GM12878 (cell line): ENCODE results near the gene EPB41L2. TPM values are rescaled to one million over a fixed set of nuclear protein-coding genes. Genes with fewer than 3 reads are reported as not detected.

Experiments
- ATAC-seq: fragments of 200-7000 bp; cut with Tn5 transposase; 3 replicates; pipeline ENCODE4 v1.9.1; 2020; ENCODE audit warnings: mild to moderate bottlenecking, moderate library complexity
- BruUV-seq: library from RNA; stranded (reverse); fragments of 400-500 nt; replicated peaks from 2 replicates; lab custom pipeline; 2021; lab: Mats Ljungman, UMichigan
- CTCF ChIA-PET: fragments of 300-600 bp; sonication (Branson Sonifier 250); formaldehyde crosslinking; extraction: SDS; loops from one replicate; lab custom pipeline; 2021; ENCODE audit warnings: inconsistent platforms; lab: Yijun Ruan, JAX
- POLR2A ChIA-PET: fragments of 350-600 bp; formaldehyde crosslinking; extraction: SDS; loops from one replicate; lab custom pipeline; 2021; ENCODE audit warnings: inconsistent platforms; lab: Charles Lee
- RAD21 ChIA-PET: fragments of 300-600 bp; sonication (Branson Sonifier 250); formaldehyde crosslinking; loops from one replicate; lab custom pipeline; 2023; ENCODE audit warnings: antibody characterized with exemption; ENCODE audit not compliant: unreplicated experiment; lab: Charles Lee
- SMC1A ChIA-PET: fragments of 300-600 bp; sonication (Branson Sonifier 250); formaldehyde crosslinking; loops from one replicate; lab custom pipeline; 2023; ENCODE audit not compliant: unreplicated experiment, uncharacterized antibody; lab: Charles Lee
- DNase-seq: peaks from one replicate; pipeline ENCODE4 v3.0.0-alpha.2; 2011; ENCODE audit warnings: low read depth, low spot score
- FAIRE-seq: peaks from 3 replicates; lab custom pipeline; 2011; peaks lifted over from hg19 to GRCh38; lab: Jason Lieb, UNC
- H2AFZ ChIP-seq: 2 replicates; pipeline ENCODE4 v1.6.0; 2011; ENCODE audit warnings: low read depth, low read length, control low read depth; ENCODE audit not compliant: control insufficient read depth
- H3K27ac ChIP-seq: 2 replicates; pipeline ENCODE4 v1.5.1; 2011; ENCODE audit warnings: control low read depth; ENCODE audit not compliant: control insufficient read depth, insufficient read depth
- H3K27me3 ChIP-seq, 2 experiments: replicated peaks in 1 of 2; 2 replicates each; pipeline versions ENCODE4 v1.6.0 to v1.6.1; 2011; ENCODE audit warnings: low read length in 1 of 2; ENCODE audit not compliant: control insufficient read depth in 2 of 2, insufficient read depth in 2 of 2
- H3K36me3 ChIP-seq, 2 experiments: 2 replicates each; pipeline ENCODE4 v1.5.1; 2011; ENCODE audit warnings: low read length in 1 of 2; ENCODE audit not compliant: control insufficient read depth in 2 of 2, insufficient read depth in 2 of 2
- H3K4me1 ChIP-seq: 2 replicates; pipeline ENCODE4 v1.6.1; 2011; ENCODE audit warnings: mild to moderate bottlenecking, low read length, moderate library complexity, mixed read lengths; ENCODE audit not compliant: control insufficient read depth, insufficient read depth
- H3K4me2 ChIP-seq: 2 replicates; pipeline ENCODE4 v1.6.0; 2011; ENCODE audit warnings: control low read depth; ENCODE audit not compliant: control insufficient read depth, insufficient read depth
- H3K4me3 ChIP-seq: fragments of 200-600 bp; sonication (generic); 2 replicates; pipeline ENCODE4 v1.5.1; 2016
- H3K79me2 ChIP-seq: 2 replicates; pipeline ENCODE4 v1.6.0; 2011; ENCODE audit warnings: low read length; ENCODE audit not compliant: control insufficient read depth, insufficient read depth
- H3K9ac ChIP-seq: 2 replicates; pipeline ENCODE4 v1.8.0; 2011; ENCODE audit warnings: low read length, control low read depth, mixed read lengths; ENCODE audit not compliant: control insufficient read depth, insufficient read depth
- H3K9me3 ChIP-seq: replicated peaks from 3 replicates; pipeline ENCODE4 v1.5.1; 2011; ENCODE audit warnings: mild to moderate bottlenecking, low read length; ENCODE audit not compliant: control insufficient read depth, insufficient read depth
- H4K20me1 ChIP-seq: 2 replicates; pipeline ENCODE4 v1.6.0; 2011; ENCODE audit not compliant: control insufficient read depth, insufficient read depth
- BCL11A ChIP-seq: IDR thresholded peaks from 2 replicates; pipeline ENCODE4 v1.6.1; 2011; ENCODE audit warnings: low read depth, low read length
- BHLHE40 ChIP-seq, 2 experiments: fragments of 450-650 bp in 1 of 2; IDR thresholded peaks; 2 replicates each; pipeline ENCODE4 v1.6.1; 2011 to 2017; ENCODE audit warnings: low read depth in 2 of 2, borderline replicate concordance in 1 of 2, improper control_type of control experiment in 1 of 2, low read length in 1 of 2, mild to moderate bottlenecking in 1 of 2
- BMI1 ChIP-seq: fragments of 450-650 bp; IDR thresholded peaks from 2 replicates; pipeline ENCODE4 v1.6.1; 2016; ENCODE audit warnings: mild to moderate bottlenecking, moderate library complexity, borderline replicate concordance
- CEBPB ChIP-seq, 2 experiments: fragments of 150-350 bp in 1 of 2; IDR thresholded peaks; 2 replicates each; pipeline ENCODE4 v1.6.1; 2012 to 2014; ENCODE audit warnings: low read depth in 2 of 2, low read length in 2 of 2, borderline replicate concordance in 1 of 2, inconsistent platforms in 1 of 2
- CREB1 ChIP-seq: IDR thresholded peaks from 2 replicates; pipeline ENCODE4 v1.6.1; 2012; ENCODE audit warnings: low read depth, mild to moderate bottlenecking, inconsistent platforms
- ESRRA ChIP-seq: IDR thresholded peaks from 2 replicates; pipeline ENCODE4 v1.6.1; 2012; ENCODE audit warnings: mild to moderate bottlenecking, low read length, improper control_type of control experiment
- ETV6 ChIP-seq, 2 experiments: fragments of 450-650 bp in 1 of 2; IDR thresholded peaks in 1 of 2; conservative IDR thresholded peaks in 1 of 2; 2 replicates each; pipeline ENCODE4 v1.6.1; 2014; ENCODE audit warnings: antibody characterized with exemption in 1 of 2, borderline replicate concordance in 1 of 2, low read depth in 1 of 2, mild to moderate bottlenecking in 1 of 2, moderate library complexity in 1 of 2
- FOS ChIP-seq: IDR thresholded peaks from 3 replicates; pipeline ENCODE4 v1.6.1; 2011; ENCODE audit warnings: borderline replicate concordance; ENCODE audit not compliant: insufficient read length; ENCODE audit errors: extremely low read depth
- NR2F1 ChIP-seq: fragments of 450-650 bp; conservative IDR thresholded peaks from 2 replicates; pipeline ENCODE4 v1.6.1; 2017; ENCODE audit warnings: mild to moderate bottlenecking
- PAX5 ChIP-seq: IDR thresholded peaks from 2 replicates; pipeline ENCODE4 v1.6.1; 2011; ENCODE audit warnings: low read depth, low read length, borderline replicate concordance
- PAX8 ChIP-seq: fragments of 450-650 bp; IDR thresholded peaks from 2 replicates; pipeline ENCODE4 v1.6.1; 2017; ENCODE audit warnings: mild to moderate bottlenecking, moderate library complexity
- POLR2AphosphoS2 ChIP-seq: IDR thresholded peaks from 2 replicates; pipeline ENCODE4 v1.6.1; 2011; ENCODE audit warnings: low read depth, mild to moderate bottlenecking, low read length, improper control_type of control experiment, moderate library complexity
- RELA ChIP-seq: fragments of 450-650 bp; IDR thresholded peaks from 2 replicates; pipeline ENCODE4 v1.8.0; 2014; ENCODE audit warnings: borderline replicate concordance; ENCODE audit not compliant: partially characterized antibody
- SREBF2 ChIP-seq: IDR thresholded peaks from 2 replicates; pipeline ENCODE4 v1.6.1; 2012; ENCODE audit warnings: mild to moderate bottlenecking, low read length
- ZNF384 ChIP-seq: IDR thresholded peaks from 2 replicates; pipeline ENCODE4 v1.6.1; 2012; ENCODE audit warnings: low read depth, mild to moderate bottlenecking, low read length, improper control_type of control experiment, borderline replicate concordance
- WGBS: methylation state at CpG from one replicate; pipeline ENCODE4 v1.1.6; 2016; ENCODE audit warnings: low lambda C conversion rate; ENCODE audit not compliant: insufficient replicate concordance, insufficient coverage; ENCODE audit errors: missing lambda C conversion rate; 5-methylcytosine and 5-hydroxymethylcytosine counted together
- in situ Hi-C: fragments of 300-500 bp; cut with MboI; formaldehyde crosslinking; loops from 9 replicates; pipeline ENCODE4 v1.14.3; 2018; ENCODE audit warnings: mixed read lengths
- intact Hi-C: fragments of 100-400 bp; cut with micrococcal nuclease; formaldehyde crosslinking; loops from one replicate; pipeline ENCODE4 v1.14.2; 2022; ENCODE audit not compliant: unreplicated experiment
- polyA plus RNA-seq, 11 experiments: library from polyadenylated mRNA; depleted of rRNA in 4 of 11; unstranded in 6 of 11; stranded (reverse) in 5 of 11; fragments of >200 nt; fragmentation: Nextera tagmentation in 4 of 11; fragmentation: Illumina TruSeq in 1 of 11; extraction: Ambion mirVana in 4 of 11; extraction: Trizol in 1 of 11; gene quantifications; 1 replicate in 1 of 11; 2 replicates in 10 of 11; pipeline versions ENCODE4 v1.2.1 to v1.2.3, GENCODE V29; 2011 to 2016; ENCODE audit warnings: inconsistent platforms in 2 of 11, missing spikeins in 2 of 11, low read depth in 1 of 11
- total RNA-seq, 4 experiments: library from RNA; depleted of rRNA in 3 of 4; stranded (reverse); fragments of >200 nt in 3 of 4; fragmentation: Illumina TruSeq in 1 of 4; extraction: Trizol in 1 of 4; gene quantifications; 2 replicates each; pipeline versions ENCODE4 v1.2.1 to v1.2.3, GENCODE V29; 2013 to 2021
- TF ChIP-seq, protein P1 (sequence below): IDR thresholded peaks from 2 replicates; pipeline ENCODE4 v1.6.1; 2012; ENCODE audit warnings: low read depth, low read length, improper control_type of control experiment
- TF ChIP-seq, protein P2 (sequence below): IDR thresholded peaks from 2 replicates; pipeline ENCODE4 v1.6.1; 2011; ENCODE audit warnings: mild to moderate bottlenecking, low read depth, low read length, moderate library complexity; ENCODE audit not compliant: insufficient replicate concordance

The EPB41L2 gene
- total and polyA plus RNA-seq, 10 of the 15 experiments (the other 5 are each of a cell fraction or from before 2014, with no cell fraction given): 7.4 to 41.6 (median 19.0) TPM

DNA sequence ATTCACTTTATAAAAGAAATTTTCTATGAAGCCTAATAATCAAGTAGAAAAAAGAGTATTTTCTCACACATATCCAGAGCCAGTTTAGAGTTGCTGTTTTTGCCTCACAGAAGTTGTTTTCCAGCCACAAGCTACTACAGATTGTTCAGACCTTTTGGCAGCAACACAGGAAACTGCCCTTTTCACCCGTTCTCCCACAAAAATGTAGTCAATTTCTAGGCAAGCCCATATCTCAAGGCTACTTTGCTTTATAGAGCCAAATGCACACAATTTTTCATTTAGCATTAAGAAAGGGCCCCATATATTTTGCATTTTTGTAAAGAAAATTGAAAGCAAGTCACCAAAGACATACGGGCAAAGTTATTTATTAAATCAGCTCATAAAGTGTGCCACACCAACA, 49.5 kb downstream of the EPB41L2 start:
- TF ChIP-seq FOS (no peak), PAX5 (no peak), SREBF2 (no peak)
- DNase-seq: no peak
- no peaks in the 10 kb centered on the region for H3K27me3 ChIP-seq
- intact Hi-C loops: no loop called here
- in situ Hi-C loops: no loop called here
- ATAC-seq: no peak
- no peaks in the 10 kb centered on the region for H3K4me1 ChIP-seq
- H4K20me1 ChIP-seq: no peaks in the 10 kb centered on the region
- RAD21 ChIA-PET: no interaction called here
- 48% methylated on average over 2 of the region's 2 CpGs for WGBS
- no peak overlapping the region for H3K27ac ChIP-seq
- H2AFZ ChIP-seq: no peak overlapping the region
- H3K9me3 ChIP-seq: no peaks in the 10 kb centered on the region; the same call in 1 of the 3 replicates
- H3K4me3 ChIP-seq: no peak overlapping the region
- no peak for FAIRE-seq
- H3K9ac ChIP-seq: no peak overlapping the region
- SMC1A ChIA-PET: interaction anchor here (1.6 to 1.7 kb wide), 2 partner anchors 10 to 104 kb away, joined by 6 to 7 read pairs; no protein-coding TSS in a partner anchor
- no peaks in the 10 kb centered on the region for H3K36me3 ChIP-seq
- POLR2A ChIA-PET: no interaction called here
- BruUV-seq: no TSS peak
- no peaks in the 10 kb centered on the region; the same call in 1 of the 2 replicates for H3K79me2 ChIP-seq
- CTCF ChIA-PET: interaction anchor here (1.0 to 1.5 kb wide), 2 partner anchors 12 to 20 kb away, joined by 5 read pairs; no protein-coding TSS in a partner anchor
- H3K4me2 ChIP-seq: no peak overlapping the region

DNA sequence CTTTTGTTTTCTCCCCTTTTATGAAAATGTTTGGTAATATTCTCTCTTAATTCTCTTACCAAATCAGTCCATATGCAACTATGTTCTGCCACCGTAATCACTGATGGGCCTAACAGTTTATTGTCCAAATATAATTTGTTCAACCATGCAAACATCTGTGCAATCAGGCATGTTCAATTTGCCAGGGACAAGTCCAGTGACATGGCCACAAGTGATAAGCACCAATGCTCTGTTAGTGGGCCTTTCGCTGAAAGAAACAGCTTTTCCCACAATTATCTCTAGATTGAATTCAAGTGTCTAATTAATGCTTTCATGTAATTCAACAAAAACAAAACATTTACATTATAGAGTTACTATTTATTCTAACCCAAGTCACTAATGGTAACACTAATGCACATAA, 53.3 kb downstream of the EPB41L2 start:
- in situ Hi-C loops (no loop called here), intact Hi-C loops (no loop called here)
- DNase-seq: no peak
- Histone ChIP-seq H3K27ac (no peak overlapping the region), H3K27me3 (no peaks in the 10 kb centered on the region), H3K9me3 (no peaks in the 10 kb centered on the region; the same call in none of the 3 replicates), H3K79me2 (no peaks in the 10 kb centered on the region), H3K4me2 (no peak overlapping the region), H4K20me1 (no peaks in the 10 kb centered on the region), H3K9ac (no peak overlapping the region), H3K36me3 (no peaks in the 10 kb centered on the region), H3K4me3 (no peak overlapping the region), H3K4me1 (no peaks in the 10 kb centered on the region), H2AFZ (no peak overlapping the region)
- no TSS peak for BruUV-seq
- ChIA-PET SMC1A (no interaction called here), POLR2A (no interaction called here), CTCF (no interaction called here), RAD21 (no interaction called here)
- WGBS: 99% methylated on average over 2 of the region's 2 CpGs
- no peak for ATAC-seq
- no peak for FAIRE-seq
- TF ChIP-seq RELA (no peak), BHLHE40 (IDR thresholded peaks at IDR 0.05; ENCODE audit: borderline replicate concordance in 1 of 2, low read depth in 2 of 2, low read length in 1 of 2) (no peak), ESRRA (no peak), BMI1 (no peak), BCL11A (no peak), PAX8 (no peak), POLR2AphosphoS2 (no peak), ZNF384 (no peak), CEBPB (IDR thresholded peaks at IDR 0.05; ENCODE audit: borderline replicate concordance in 1 of 2, low read depth in 2 of 2, low read length in 2 of 2) (no peak), NR2F1 (no peak), ETV6 (conservative IDR thresholded peaks at IDR 0.05 in 1 of 2, IDR thresholded peaks at IDR 0.05 in 1 of 2; ENCODE audit: borderline replicate concordance in 1 of 2, low read depth in 1 of 2) (no peak), CREB1 (no peak), PAX5 (no peak)
- TF ChIP-seq, protein P1, sequence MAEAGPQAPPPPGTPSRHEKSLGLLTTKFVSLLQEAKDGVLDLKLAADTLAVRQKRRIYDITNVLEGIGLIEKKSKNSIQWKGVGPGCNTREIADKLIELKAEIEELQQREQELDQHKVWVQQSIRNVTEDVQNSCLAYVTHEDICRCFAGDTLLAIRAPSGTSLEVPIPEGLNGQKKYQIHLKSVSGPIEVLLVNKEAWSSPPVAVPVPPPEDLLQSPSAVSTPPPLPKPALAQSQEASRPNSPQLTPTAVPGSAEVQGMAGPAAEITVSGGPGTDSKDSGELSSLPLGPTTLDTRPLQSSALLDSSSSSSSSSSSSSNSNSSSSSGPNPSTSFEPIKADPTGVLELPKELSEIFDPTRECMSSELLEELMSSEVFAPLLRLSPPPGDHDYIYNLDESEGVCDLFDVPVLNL: no peak
- TF ChIP-seq, protein P2, sequence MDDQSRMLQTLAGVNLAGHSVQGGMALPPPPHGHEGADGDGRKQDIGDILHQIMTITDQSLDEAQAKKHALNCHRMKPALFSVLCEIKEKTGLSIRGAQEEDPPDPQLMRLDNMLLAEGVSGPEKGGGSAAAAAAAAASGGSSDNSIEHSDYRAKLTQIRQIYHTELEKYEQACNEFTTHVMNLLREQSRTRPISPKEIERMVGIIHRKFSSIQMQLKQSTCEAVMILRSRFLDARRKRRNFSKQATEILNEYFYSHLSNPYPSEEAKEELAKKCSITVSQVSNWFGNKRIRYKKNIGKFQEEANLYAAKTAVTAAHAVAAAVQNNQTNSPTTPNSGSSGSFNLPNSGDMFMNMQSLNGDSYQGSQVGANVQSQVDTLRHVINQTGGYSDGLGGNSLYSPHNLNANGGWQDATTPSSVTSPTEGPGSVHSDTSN: no peak
